Bronchial epithelial cell (primary cell): Measurements from ENCODE around the gene TAF7. TPM values are rescaled to one million over a fixed set of nuclear protein-coding genes. Genes with fewer than 3 reads are reported as not detected.

Experiments used
- DNase-seq: peaks from one replicate; pipeline ENCODE4 v3.0.0-alpha.2; 2010; ENCODE audit warnings: low read depth
- FAIRE-seq: peaks from 2 replicates; lab custom pipeline; 2011; peaks lifted over from hg19 to GRCh38; lab: Jason Lieb, UNC
- H3K27me3 ChIP-seq: 2 replicates; pipeline ENCODE4 v1.5.1; 2011; ENCODE audit warnings: low read length; ENCODE audit not compliant: control insufficient read depth, insufficient read depth
- H3K36me3 ChIP-seq: 2 replicates; pipeline ENCODE4 v1.5.1; 2011; ENCODE audit warnings: low read length; ENCODE audit not compliant: control insufficient read depth, insufficient read depth
- H3K4me3 ChIP-seq: 2 replicates; pipeline ENCODE4 v1.5.1; 2011; ENCODE audit warnings: mild to moderate bottlenecking, low read depth, low read length, control low read depth
- total RNA-seq: library from RNA; depleted of rRNA; stranded (reverse); fragments of >200 nt; gene quantifications from 2 replicates; pipeline ENCODE4 v1.2.1, GENCODE V29; 2014
- TF ChIP-seq, protein P1 (sequence below): IDR thresholded peaks from 2 replicates; pipeline ENCODE4 v1.5.1; 2011; ENCODE audit warnings: mild to moderate bottlenecking, moderate library complexity, low read length, control low read depth, inconsistent platforms; ENCODE audit not compliant: insufficient read depth, severe bottlenecking

Gene TAF7
- total RNA-seq, 1 donor from 2014 or later, result 36.3 TPM

DNA sequence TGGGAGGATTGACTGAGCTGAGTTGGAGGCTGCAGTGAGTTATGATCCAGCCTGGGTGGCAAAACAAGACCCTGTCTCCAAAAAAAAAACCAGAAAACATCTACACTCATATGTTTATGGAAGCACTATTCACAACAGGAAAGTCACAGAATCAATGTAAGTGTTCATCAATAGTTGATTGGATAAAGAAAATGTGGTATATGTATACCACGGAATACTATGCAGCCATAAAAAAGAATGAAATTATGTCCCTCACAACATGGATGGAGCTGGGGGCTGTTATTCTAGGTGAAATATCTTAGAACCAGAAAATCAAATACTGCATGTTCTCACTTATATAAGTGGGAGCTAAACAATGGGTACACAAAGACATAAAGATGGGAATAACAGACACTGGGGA, 14.0 kb downstream of the TAF7 start:
- FAIRE-seq, result no peak
- TF ChIP-seq, protein P1, sequence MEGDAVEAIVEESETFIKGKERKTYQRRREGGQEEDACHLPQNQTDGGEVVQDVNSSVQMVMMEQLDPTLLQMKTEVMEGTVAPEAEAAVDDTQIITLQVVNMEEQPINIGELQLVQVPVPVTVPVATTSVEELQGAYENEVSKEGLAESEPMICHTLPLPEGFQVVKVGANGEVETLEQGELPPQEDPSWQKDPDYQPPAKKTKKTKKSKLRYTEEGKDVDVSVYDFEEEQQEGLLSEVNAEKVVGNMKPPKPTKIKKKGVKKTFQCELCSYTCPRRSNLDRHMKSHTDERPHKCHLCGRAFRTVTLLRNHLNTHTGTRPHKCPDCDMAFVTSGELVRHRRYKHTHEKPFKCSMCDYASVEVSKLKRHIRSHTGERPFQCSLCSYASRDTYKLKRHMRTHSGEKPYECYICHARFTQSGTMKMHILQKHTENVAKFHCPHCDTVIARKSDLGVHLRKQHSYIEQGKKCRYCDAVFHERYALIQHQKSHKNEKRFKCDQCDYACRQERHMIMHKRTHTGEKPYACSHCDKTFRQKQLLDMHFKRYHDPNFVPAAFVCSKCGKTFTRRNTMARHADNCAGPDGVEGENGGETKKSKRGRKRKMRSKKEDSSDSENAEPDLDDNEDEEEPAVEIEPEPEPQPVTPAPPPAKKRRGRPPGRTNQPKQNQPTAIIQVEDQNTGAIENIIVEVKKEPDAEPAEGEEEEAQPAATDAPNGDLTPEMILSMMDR, result no peak

GRCh38 chr5:141303756-141304155, 16.8 kb downstream of the TAF7 start, which contains the start of gene SLC25A2:
SLC25A2 (minus strand) TSS chr5:141304049; CDS start chr5:141303865, 184 bp downstream.
- Histone ChIP-seq H3K27me3 (no peaks in the 10 kb centered on the region), H3K4me3 (no peak within 1 kb of the TSS), H3K36me3 (no peaks in the 10 kb centered on the region)
- DNase-seq (no peak), FAIRE-seq (no peak)
- TF ChIP-seq, protein P1, result no peak

More for the DNA sequence above, 14.0 kb downstream of the TAF7 start:
- H3K4me3 ChIP-seq, result no peak overlapping the region
- no peaks in the 10 kb centered on the region for H3K36me3 ChIP-seq
- H3K27me3 ChIP-seq, result no peaks in the 10 kb centered on the region
- no peak for DNase-seq

GRCh38 chr5:141298376-141298775, 22.2 kb downstream of the TAF7 start:
- TF ChIP-seq, protein P1, result no peak
- no peak for FAIRE-seq
- no peak overlapping the region for H3K4me3 ChIP-seq
- H3K36me3 ChIP-seq, result no peaks in the 10 kb centered on the region
- DNase-seq, result no peak
- no peaks in the 10 kb centered on the region for H3K27me3 ChIP-seq

DNA sequence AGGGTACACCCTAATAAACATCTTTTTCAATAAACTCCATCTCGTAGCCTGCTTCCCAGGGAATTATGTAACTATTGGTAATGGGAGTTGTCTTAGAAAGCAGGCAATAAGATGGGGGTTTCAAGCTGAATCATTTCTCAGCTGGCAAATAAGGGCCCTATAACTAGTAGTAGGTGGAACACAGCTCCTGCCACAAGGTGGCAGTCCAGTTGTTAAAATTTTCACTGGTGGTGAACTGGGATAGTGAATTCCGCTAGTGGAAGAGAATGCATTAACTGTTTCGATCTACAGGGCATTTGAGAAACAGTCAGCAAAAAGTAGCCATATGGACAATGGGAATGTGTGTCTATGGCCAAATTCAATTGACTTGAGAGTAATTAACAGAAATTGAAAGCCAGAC, 47.7 kb downstream of the TAF7 start:
- Histone ChIP-seq H3K27me3 (no peaks in the 10 kb centered on the region), H3K4me3 (no peak overlapping the region), H3K36me3 (no peaks in the 10 kb centered on the region)
- no peak for FAIRE-seq
- TF ChIP-seq, protein P1, result no peak
- no peak for DNase-seq

GRCh38 chr5:141269195-141269594, 51.4 kb downstream of the TAF7 start:
- TF ChIP-seq, protein P1, result no peak

More at GRCh38 chr5:141269195-141269594, 51.4 kb downstream of the TAF7 start:
- H3K4me3 ChIP-seq, result no peak overlapping the region
- H3K36me3 ChIP-seq, result no peaks in the 10 kb centered on the region
- no peak for FAIRE-seq
- DNase-seq, result no peak
- H3K27me3 ChIP-seq, result no peaks in the 10 kb centered on the region

Other genes starting within 250 kb of the TAF7 start
- 0.26 and 1.1 TPM in 2 replicates for gene PCDHB2, start 226.2 kb downstream of the TAF7 start, total RNA-seq
- gene PCDHB3, start 220.3 kb downstream of the TAF7 start, total RNA-seq, result under 0.01 and 0.13 TPM in 2 replicates
- 0.13 TPM in 1 of 2 replicates, not detected in the other for gene PCDHB4, start 199.0 kb downstream of the TAF7 start, total RNA-seq
- 0.26 TPM in 2 replicates for gene PCDHB5, start 185.6 kb downstream of the TAF7 start, total RNA-seq
- gene PCDHB6, start 170.7 kb downstream of the TAF7 start, total RNA-seq, result not detected in 2 replicates
- not detected in 2 replicates for gene PCDHB7, start 148.1 kb downstream of the TAF7 start, total RNA-seq
- gene PCDHB8, start 143.0 kb downstream of the TAF7 start, total RNA-seq, result under 0.01 TPM in 2 replicates
- under 0.01 TPM in 1 of 2 replicates, not detected in the other for gene PCDHB16, start 138.4 kb downstream of the TAF7 start, total RNA-seq
- under 0.01 TPM in 1 of 2 replicates, not detected in the other for gene PCDHB9, start 133.6 kb downstream of the TAF7 start, total RNA-seq
- 0.13 and 0.26 TPM in 2 replicates for gene PCDHB10, start 128.4 kb downstream of the TAF7 start, total RNA-seq
- under 0.01 and 0.26 TPM in 2 replicates for gene PCDHB11, start 121.2 kb downstream of the TAF7 start, total RNA-seq
- gene PCDHB12, start 112.1 kb downstream of the TAF7 start, total RNA-seq, result 0.13 TPM in 1 of 2 replicates, not detected in the other
- 0.26 TPM in 1 of 2 replicates, not detected in the other for gene PCDHB13, start 106.9 kb downstream of the TAF7 start, total RNA-seq
- gene PCDHB14, start 97.4 kb downstream of the TAF7 start, total RNA-seq, result 0.26 and 0.77 TPM in 2 replicates
- under 0.01 and 0.51 TPM in 2 replicates for gene PCDHB15, start 75.4 kb downstream of the TAF7 start, total RNA-seq
- gene SLC25A2, start 16.7 kb downstream of the TAF7 start, total RNA-seq, result 0.13 TPM in 1 of 2 replicates, not detected in the other
- under 0.01 and 0.26 TPM in 2 replicates for gene PCDHGA1, start 9.7 kb upstream of the TAF7 start, total RNA-seq
- gene PCDHGA2, start 18.0 kb upstream of the TAF7 start, total RNA-seq, result under 0.01 and 0.26 TPM in 2 replicates
- gene PCDHGA3, start 23.0 kb upstream of the TAF7 start, total RNA-seq, result under 0.01 and 0.13 TPM in 2 replicates
- under 0.01 and 0.26 TPM in 2 replicates for gene PCDHGB1, start 29.3 kb upstream of the TAF7 start, total RNA-seq
- gene PCDHGA4, start 34.2 kb upstream of the TAF7 start, total RNA-seq, result 0.26 and 0.53 TPM in 2 replicates
- gene PCDHGB2, start 39.2 kb upstream of the TAF7 start, total RNA-seq, result under 0.01 and 0.26 TPM in 2 replicates
- under 0.01 and 0.13 TPM in 2 replicates for gene PCDHGA5, start 43.4 kb upstream of the TAF7 start, total RNA-seq
- under 0.01 and 0.77 TPM in 2 replicates for gene PCDHGB3, start 49.5 kb upstream of the TAF7 start, total RNA-seq
- gene PCDHGA6, start 53.1 kb upstream of the TAF7 start, total RNA-seq, result under 0.01 and 0.26 TPM in 2 replicates
- gene PCDHGA7, start 62.0 kb upstream of the TAF7 start, total RNA-seq, result under 0.01 and 0.51 TPM in 2 replicates
- 2.1 and 3.1 TPM in 2 replicates for gene PCDHGB4, start 66.9 kb upstream of the TAF7 start, total RNA-seq
- gene PCDHGA8, start 71.8 kb upstream of the TAF7 start, total RNA-seq, result under 0.01 and 0.51 TPM in 2 replicates
- gene PCDHGB5, start 77.2 kb upstream of the TAF7 start, total RNA-seq, result 2.4 and 5.1 TPM in 2 replicates
- gene PCDHGA9, start 82.0 kb upstream of the TAF7 start, total RNA-seq, result 0.53 and 1.5 TPM in 2 replicates
- 0.53 and 1.5 TPM in 2 replicates for gene PCDHGB6, start 87.2 kb upstream of the TAF7 start, total RNA-seq
- 2.1 and 5.2 TPM in 2 replicates for gene PCDHGA10, start 92.2 kb upstream of the TAF7 start, total RNA-seq
- 1.3 and 3.3 TPM in 2 replicates for gene PCDHGB7, start 96.9 kb upstream of the TAF7 start, total RNA-seq
- gene PCDHGA11, start 100.3 kb upstream of the TAF7 start, total RNA-seq, result 1.6 and 3.2 TPM in 2 replicates
- gene PCDHGA12, start 109.7 kb upstream of the TAF7 start, total RNA-seq, result 0.79 and 1.4 TPM in 2 replicates
- 9.5 and 17.4 TPM in 2 replicates for gene PCDHGC3, start 155.2 kb upstream of the TAF7 start, total RNA-seq
- 0.53 and 0.90 TPM in 2 replicates for gene PCDHGC4, start 164.2 kb upstream of the TAF7 start, total RNA-seq
- 0.26 and 0.77 TPM in 2 replicates for gene PCDHGC5, start 168.3 kb upstream of the TAF7 start, total RNA-seq